Hair follicle dermal papilla cell (primary cell): Measurements from ENCODE around the gene CKAP2. TPM values are rescaled to one million over a fixed set of nuclear protein-coding genes. Genes with fewer than 3 reads are reported as not detected.

Experiments
- total RNA-seq: library from RNA; depleted of rRNA; stranded (reverse); fragments of >200 nt; gene quantifications from 2 replicates; pipeline ENCODE4 v1.2.3, GENCODE V29; 2012

CKAP2 gene
- 8.5 and 9.7 TPM in 2 replicates for total RNA-seq

DNA sequence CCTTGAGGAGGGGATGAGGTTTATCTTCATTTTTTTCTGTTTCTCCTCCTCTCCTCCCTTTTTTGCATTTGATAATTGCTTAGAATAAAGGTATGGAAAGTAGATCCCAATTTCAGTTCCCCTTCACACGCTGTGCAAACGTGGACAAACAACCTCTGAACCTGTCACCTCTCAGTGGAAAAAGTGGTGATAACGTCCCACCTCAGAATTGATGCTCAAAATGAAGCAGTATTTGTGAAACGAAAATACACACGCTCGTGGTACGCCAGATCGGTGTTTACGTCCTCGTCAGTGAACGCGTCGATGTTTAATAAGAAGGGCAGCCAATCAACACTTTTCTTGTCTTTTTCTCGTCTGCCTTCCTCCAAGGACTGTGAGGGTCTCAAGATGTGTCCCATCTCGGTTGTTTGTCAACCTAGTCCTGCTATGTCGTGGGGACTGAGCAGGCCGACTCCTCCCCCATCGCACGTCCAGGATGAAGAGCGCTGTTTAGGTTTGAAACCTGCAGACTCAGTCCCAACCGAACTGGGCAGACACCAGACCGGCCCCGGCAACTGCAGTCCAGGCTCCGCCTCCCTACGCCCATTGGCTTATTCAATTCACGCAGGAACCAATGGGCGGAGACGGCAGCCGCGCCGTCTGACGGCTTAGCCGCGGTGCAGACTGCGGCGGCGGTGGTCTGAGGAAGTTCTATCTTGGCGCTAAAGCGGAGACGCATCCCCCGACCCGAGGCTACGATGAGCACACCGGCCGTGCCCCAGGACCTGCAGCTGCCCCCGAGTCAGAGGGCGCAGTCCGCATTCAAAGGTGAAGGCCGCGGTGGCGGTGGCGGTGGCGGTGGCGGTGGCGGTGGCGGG, at the start of gene CKAP2:
CKAP2 (plus strand) TSS at position 659 of the 857 bp plus-strand sequence; CDS start at position 738, 79 bp downstream.

DNA sequence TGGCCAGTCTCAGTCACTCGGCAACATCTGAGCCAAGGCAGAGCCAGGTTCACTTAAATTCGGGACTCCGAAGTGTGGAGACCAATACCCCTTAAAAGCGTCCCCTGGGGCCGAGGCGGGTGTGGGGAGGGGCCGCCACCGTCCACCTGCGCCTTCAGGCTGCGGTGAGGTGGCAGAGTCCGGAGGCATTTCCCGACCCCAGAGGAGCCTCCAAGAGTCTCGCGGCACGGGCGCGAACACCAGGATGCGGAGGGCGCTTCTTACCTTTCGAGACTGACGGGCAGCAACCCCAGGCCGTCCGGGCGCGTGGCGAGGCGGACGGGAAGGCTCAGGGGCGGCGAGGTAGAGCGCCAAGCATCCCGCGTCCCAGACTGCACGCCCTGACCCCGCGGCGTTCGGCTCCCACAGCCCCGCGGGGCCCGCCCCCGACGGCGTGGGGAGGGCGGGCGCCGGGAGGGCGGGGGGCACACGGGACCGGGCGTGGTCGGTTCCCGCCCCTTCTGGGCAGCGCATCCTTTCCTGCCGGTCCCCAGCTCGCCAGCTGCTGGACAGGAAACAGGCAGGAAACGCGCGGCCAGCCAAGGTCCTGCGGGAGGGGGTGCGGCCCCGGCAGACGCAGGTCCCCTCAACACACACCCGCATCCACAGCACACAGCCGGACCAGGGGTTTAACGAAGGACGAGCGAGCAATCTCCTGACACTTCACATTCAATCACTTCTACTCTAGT, 49.3 kb upstream of the CKAP2 start, which contains the start of gene THSD1:
THSD1 (minus strand) TSS at position 406 of the 728 bp plus-strand sequence. CDS start 3,572 bp downstream, outside the sequence.

GRCh38 chr13:52450012-52450792, 5.1 kb upstream of the CKAP2 start, which contains the start of gene VPS36:
Gene VPS36 (minus strand): TSS chr13:52450634. CDS start chr13:52450594, 40 bp downstream.

Other genes starting within 250 kb of the CKAP2 start
- 3.5 and 6.0 TPM in 2 replicates for gene THSD1, start 49.3 kb upstream of the CKAP2 start, total RNA-seq
- gene VPS36, start 4.8 kb upstream of the CKAP2 start, total RNA-seq: 36.7 and 38.9 TPM in 2 replicates
- gene HNRNPA1L2, start 187.0 kb downstream of the CKAP2 start, total RNA-seq: 2.2 and 2.4 TPM in 2 replicates
- 32.8 and 37.9 TPM in 2 replicates for gene SUGT1, start 197.4 kb downstream of the CKAP2 start, total RNA-seq